Smooth muscle cell of the brain vasculature (primary cell): ENCODE measurements around the gene CSRP1.
"Not testable (repeated sequence)": the region's sequence is repeated elsewhere in the genome, so short reads cannot be mapped to it uniquely, and the experiment has no call there.

Experiments used
- DNase-seq: peaks from one replicate; pipeline ENCODE4 v3.0.0-alpha.2; 2012; ENCODE audit warnings: low read depth, low spot score

Gene CSRP1

GRCh38 chr1:201497935-201498509 is 8.9 kb downstream of the CSRP1 start:
- no peak for DNase-seq

- no peak for DNase-seq
Observed at GRCh38 chr1:201496296-201496690, 10.6 kb downstream of the CSRP1 start.

GRCh38 chr1:201495551-201496295 is 11.2 kb downstream of the CSRP1 start:
- no peak for DNase-seq

- DNase-seq, result no peak
Observed at GRCh38 chr1:201493757-201494617, 12.9 kb downstream of the CSRP1 start.

GRCh38 chr1:201493026-201493656 is 13.8 kb downstream of the CSRP1 start:
- not testable (repeated sequence) for DNase-seq

GRCh38 chr1:201491896-201492511 is 14.9 kb downstream of the CSRP1 start:
- no peak for DNase-seq

- DNase-seq, result no peak
Observed at GRCh38 chr1:201490708-201491131, 16.2 kb downstream of the CSRP1 start.

GRCh38 chr1:201489643-201490261 is 17.2 kb downstream of the CSRP1 start:
- no peak for DNase-seq

GRCh38 chr1:201488830-201489589 is 17.9 kb downstream of the CSRP1 start:
- peak; percentile 73 for DNase-seq

GRCh38 chr1:201487742-201488141 is 19.2 kb downstream of the CSRP1 start:
- DNase-seq, result no peak

GRCh38 chr1:201486187-201486586 is 20.7 kb downstream of the CSRP1 start:
- DNase-seq, result no peak

- DNase-seq, result no peak
Observed at GRCh38 chr1:201485184-201485774, 21.6 kb downstream of the CSRP1 start.

GRCh38 chr1:201483373-201483949 is 23.5 kb downstream of the CSRP1 start:
- no peak for DNase-seq

GRCh38 chr1:201482755-201483154 is 24.2 kb downstream of the CSRP1 start:
- DNase-seq, result no peak

- no peak for DNase-seq
Observed at GRCh38 chr1:201481761-201482493, 25.0 kb downstream of the CSRP1 start.

- no peak for DNase-seq
Observed at GRCh38 chr1:201481004-201481380, 25.9 kb downstream of the CSRP1 start.

GRCh38 chr1:201480231-201481003 is 26.5 kb downstream of the CSRP1 start:
- DNase-seq, result no peak

- DNase-seq, result no peak
Observed at GRCh38 chr1:201479201-201479730, 27.7 kb downstream of the CSRP1 start.
